ENCODE results near the gene NISCH. TPM values are rescaled to one million over a fixed set of nuclear protein-coding genes. Genes with fewer than 3 reads are reported as not detected.

NISCH gene
- total RNA-seq, 6 experiments from 2014 or later: 19.7 to 51.9 (median 30.6) TPM

DNA sequence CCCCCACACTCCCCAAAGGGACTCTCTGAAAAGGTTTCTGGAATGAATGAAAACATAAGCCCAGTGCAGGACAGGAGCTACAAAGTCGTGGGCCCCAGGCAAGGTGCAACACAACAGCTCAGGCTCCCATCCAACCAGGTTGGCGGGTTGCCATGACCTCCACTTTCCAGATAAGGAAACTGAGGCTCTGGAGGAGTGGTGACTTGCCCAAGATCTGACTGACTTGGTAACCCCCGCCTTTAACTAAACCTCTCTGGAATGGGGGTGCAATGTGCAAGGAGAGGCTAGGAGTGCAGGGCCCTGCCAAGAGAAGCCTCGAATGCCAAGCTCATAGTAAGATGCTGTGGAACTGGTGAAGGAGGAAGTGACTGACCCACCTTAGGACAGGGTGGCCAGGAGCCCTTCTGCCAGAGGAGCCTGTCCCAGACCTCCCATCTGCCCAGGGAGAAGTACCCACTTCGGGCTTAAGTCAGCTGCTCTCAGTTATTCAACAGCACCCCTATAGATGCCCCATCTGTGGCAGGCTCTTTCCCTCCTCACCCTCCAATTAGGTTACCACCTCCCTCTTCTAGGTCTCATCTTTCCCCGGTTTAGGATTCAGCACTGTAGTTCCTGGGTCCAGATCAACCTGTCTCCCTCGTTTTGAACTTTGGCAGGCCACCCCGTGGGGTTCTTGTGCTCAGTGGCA is 1.0 kb upstream of the NISCH start:
- H3K36me3 ChIP-seq: peaks cover 0 to 21% (median 7%) of the 10 kb centered on the region in 4 donors
- no peaks in the 10 kb centered on the region for H3K9me3 ChIP-seq
- peaks cover 0 to 15% (median 3%) of the 10 kb centered on the region in 4 donors for H3K4me1 ChIP-seq
- H3K4me3 ChIP-seq: peak overlapping the region in 2 of 3 donors; percentile 43 to 77
- peak overlapping the region; percentile 73 to 92 (median 86) for H3K27ac ChIP-seq
- H3K27me3 ChIP-seq: no peaks in the 10 kb centered on the region
- DNase-seq (no peak), ATAC-seq (no peak)
- WGBS (ENCODE audit: insufficient coverage, low coverage, low lambda C conversion rate, missing lambda C conversion rate): 66% methylated on average over 7 of the region's 8 CpGs
- intact Hi-C loops (cut with DNase I): no loop called here
- TF ChIP-seq, protein P1, sequence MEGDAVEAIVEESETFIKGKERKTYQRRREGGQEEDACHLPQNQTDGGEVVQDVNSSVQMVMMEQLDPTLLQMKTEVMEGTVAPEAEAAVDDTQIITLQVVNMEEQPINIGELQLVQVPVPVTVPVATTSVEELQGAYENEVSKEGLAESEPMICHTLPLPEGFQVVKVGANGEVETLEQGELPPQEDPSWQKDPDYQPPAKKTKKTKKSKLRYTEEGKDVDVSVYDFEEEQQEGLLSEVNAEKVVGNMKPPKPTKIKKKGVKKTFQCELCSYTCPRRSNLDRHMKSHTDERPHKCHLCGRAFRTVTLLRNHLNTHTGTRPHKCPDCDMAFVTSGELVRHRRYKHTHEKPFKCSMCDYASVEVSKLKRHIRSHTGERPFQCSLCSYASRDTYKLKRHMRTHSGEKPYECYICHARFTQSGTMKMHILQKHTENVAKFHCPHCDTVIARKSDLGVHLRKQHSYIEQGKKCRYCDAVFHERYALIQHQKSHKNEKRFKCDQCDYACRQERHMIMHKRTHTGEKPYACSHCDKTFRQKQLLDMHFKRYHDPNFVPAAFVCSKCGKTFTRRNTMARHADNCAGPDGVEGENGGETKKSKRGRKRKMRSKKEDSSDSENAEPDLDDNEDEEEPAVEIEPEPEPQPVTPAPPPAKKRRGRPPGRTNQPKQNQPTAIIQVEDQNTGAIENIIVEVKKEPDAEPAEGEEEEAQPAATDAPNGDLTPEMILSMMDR (IDR thresholded peaks at IDR 0.05): no peak
- TF ChIP-seq POLR2A (IDR thresholded peaks at IDR 0.05): no peak

DNA sequence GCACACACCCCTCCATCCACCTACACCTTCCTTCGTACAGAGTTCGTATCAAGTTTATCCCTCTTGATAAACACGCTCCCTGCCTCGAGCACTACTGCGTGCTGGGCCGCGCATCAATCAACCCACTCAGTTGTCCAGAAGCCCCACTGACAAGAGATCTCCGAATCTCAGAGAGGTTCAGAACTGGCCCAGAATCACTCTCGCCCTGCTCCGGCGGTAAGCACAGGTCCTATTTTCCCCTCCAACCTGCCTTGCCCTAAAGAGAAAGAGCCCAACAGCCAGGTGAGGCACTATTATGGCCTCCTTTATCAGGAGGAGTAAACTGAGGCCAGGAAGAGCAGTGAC is 494 bp upstream of the NISCH start:
- intact Hi-C loops (cut with DNase I): no loop called here
- H3K36me3 ChIP-seq: peaks cover 0 to 23% (median 7%) of the 10 kb centered on the region in 4 donors
- ATAC-seq (no peak), DNase-seq (no peak)
- H3K4me1 ChIP-seq: peaks cover 0 to 15% (median 3%) of the 10 kb centered on the region in 4 donors
- H3K4me3 ChIP-seq: peak overlapping the region; percentile 43 to 77 (median 66)
- H3K27ac ChIP-seq: peak overlapping the region; percentile 73 to 92 (median 86)
- no peaks in the 10 kb centered on the region for H3K27me3 ChIP-seq
- 16% methylated on average over 10 of the region's 11 CpGs for WGBS (ENCODE audit: insufficient coverage, low coverage, low lambda C conversion rate, missing lambda C conversion rate)
- no peak for TF ChIP-seq POLR2A (IDR thresholded peaks at IDR 0.05)
- TF ChIP-seq, protein P1 (IDR thresholded peaks at IDR 0.05): no peak
- no peaks in the 10 kb centered on the region for H3K9me3 ChIP-seq

DNA sequence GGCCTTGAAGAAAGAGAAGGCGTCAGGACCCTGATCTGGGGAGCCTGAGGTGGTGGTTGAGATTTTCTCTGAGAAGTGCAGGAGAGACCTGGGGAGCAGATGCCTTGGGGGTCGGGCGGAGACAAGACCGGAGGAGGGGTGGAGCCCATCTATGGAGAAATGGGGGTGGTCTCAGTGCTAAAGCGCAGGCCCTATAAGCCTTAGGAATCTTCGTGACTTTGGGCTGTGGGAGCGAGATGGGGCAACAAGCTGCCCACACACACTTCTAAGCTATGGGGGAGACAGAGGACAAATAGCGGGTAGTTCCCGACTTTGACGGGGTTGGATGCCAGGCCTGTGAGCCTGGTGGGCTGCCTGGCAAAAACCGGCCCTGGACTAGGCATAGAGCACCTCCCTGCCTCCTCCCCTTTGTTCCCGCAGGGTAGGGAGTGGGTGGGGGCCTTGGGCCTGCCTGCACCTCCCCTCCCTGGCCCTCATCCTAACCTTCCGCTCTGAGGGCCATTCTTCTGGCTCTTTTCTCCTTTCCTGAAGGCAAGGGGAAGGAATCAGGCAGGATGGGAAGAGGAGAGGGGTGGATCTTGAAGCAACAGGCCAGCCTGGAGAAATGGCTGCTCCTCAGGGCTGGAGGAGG is 880 bp downstream of the NISCH start:
- Histone ChIP-seq H3K4me3 (peak overlapping the region; percentile 43 to 77 (median 66)), H3K36me3 (peaks cover 0 to 35% (median 7%) of the 10 kb centered on the region in 4 donors), H3K27ac (peak overlapping the region; percentile 73 to 92 (median 86)), H3K9me3 (no peaks in the 10 kb centered on the region), H3K27me3 (no peaks in the 10 kb centered on the region), H3K4me1 (peaks cover 0 to 15% (median 3%) of the 10 kb centered on the region in 4 donors)
- TF ChIP-seq, protein P1 (IDR thresholded peaks at IDR 0.05): no peak
- no peak for TF ChIP-seq POLR2A (IDR thresholded peaks at IDR 0.05)
- DNase-seq (peak in 1 of 3 donors; percentile 42), ATAC-seq (peak; percentile 10 to 33 (median 17))
- intact Hi-C loops (cut with DNase I): no loop called here
- 12% methylated on average over 5 of the region's 13 CpGs for WGBS (ENCODE audit: insufficient coverage, low coverage, low lambda C conversion rate, missing lambda C conversion rate)

DNA sequence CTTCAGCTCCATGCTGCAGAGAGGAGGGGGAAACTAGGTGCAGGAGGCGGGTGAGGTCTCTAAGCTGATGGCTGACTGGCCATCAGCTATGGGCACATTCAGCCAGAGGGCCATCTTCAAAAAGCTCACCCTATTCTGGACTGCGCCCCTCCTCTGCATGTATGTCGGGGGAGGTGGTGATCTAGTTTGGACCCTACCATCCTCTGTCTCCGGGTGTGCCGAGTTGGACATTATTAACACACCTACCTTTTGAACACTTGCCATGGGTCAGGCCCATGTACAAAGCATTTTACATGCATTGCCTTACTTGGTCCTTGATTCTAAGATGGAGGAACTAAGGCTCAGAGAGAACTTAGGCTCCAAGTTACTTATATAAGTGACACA is 1.4 kb downstream of the NISCH start:
- TF ChIP-seq, protein P1 (IDR thresholded peaks at IDR 0.05): no peak
- TF ChIP-seq POLR2A (IDR thresholded peaks at IDR 0.05): no peak
- ATAC-seq: no peak
- H3K36me3 ChIP-seq: peaks cover 0 to 35% (median 7%) of the 10 kb centered on the region in 4 donors
- H3K4me3 ChIP-seq: peak overlapping the region in 2 of 3 donors; percentile 66 to 77
- no peak for DNase-seq
- 100% methylated on average over 1 of the region's 5 CpGs for WGBS (ENCODE audit: insufficient coverage, low coverage, low lambda C conversion rate, missing lambda C conversion rate)
- no peaks in the 10 kb centered on the region for H3K9me3 ChIP-seq
- peaks cover 0 to 15% (median 3%) of the 10 kb centered on the region in 4 donors for H3K4me1 ChIP-seq
- intact Hi-C loops (cut with DNase I): no loop called here
- H3K27me3 ChIP-seq: no peaks in the 10 kb centered on the region
- H3K27ac ChIP-seq: peak overlapping the region in 1 of 3 donors; percentile 73

Measured in right lobe of liver (tissue), 6 donors.